Measurements from ENCODE around the gene SLC1A5.

DNA sequence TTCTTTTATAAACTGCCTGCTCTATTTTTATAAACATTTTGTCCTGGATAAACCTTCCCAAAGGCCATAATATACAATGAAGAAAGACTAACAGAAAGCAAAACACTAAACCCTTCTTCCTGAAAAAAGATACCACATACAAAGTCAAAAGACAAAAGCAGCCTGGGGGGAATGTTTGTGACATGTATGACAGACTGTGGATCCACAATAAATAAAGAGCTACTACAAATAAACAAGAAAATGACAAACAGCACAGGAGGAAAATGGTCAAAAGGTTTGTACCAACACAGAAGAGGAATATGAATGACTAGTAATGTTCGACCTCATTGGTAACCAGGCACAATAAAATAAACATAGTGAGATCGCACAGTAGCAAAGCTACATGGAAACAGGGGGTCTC lies 42.5 kb upstream of the SLC1A5 start:
- TF ChIP-seq ELF1 (IDR thresholded peaks at IDR 0.05; ENCODE audit: borderline replicate concordance, low read depth) (no peak), POLR2A (IDR thresholded peaks at IDR 0.05; ENCODE audit: borderline replicate concordance, extremely low read depth, insufficient read depth, insufficient read length) (no peak)

Data from HCT116 (cell line).